T-cell (primary cell): ENCODE measurements around the gene CCDC81. TPM values are rescaled to one million over a fixed set of nuclear protein-coding genes. Genes with fewer than 3 reads are reported as not detected.
"Not testable (repeated sequence)": the region's sequence is repeated elsewhere in the genome, so short reads cannot be mapped to it uniquely, and the experiment has no call there.

Source experiments
- ATAC-seq, 4 experiments: fragments of 200-7000 bp in 3 of 4; fragments of 150-1000 bp in 1 of 4; cut with Tn5 transposase; replicated peaks in 1 of 4; 1 replicate in 3 of 4; 2 replicates in 1 of 4; pipeline ENCODE4 v1.10.0; 2021; ENCODE audit warnings: moderate library complexity in 3 of 4, mild to moderate bottlenecking in 2 of 4, moderate number of reproducible peaks in 1 of 4
- CTCF ChIA-PET, 2 donors: fragments of 300-600 bp; sonication (Branson Sonifier 250); formaldehyde crosslinking; loops; one replicate each; lab custom pipeline; 2022; ENCODE audit warnings: antibody characterized with exemption in 2 of 2; lab: Charles Lee
- POLR2A ChIA-PET, 2 donors: fragments of 300-600 bp; sonication (Branson Sonifier 250); formaldehyde crosslinking; loops; one replicate each; lab custom pipeline; 2022; ENCODE audit warnings: antibody characterized with exemption in 2 of 2; lab: Charles Lee
- DNase-seq, 35 experiments: peaks; one replicate each; pipeline versions ENCODE4 v3.0.0 to v3.0.0-alpha.2; 2013 to 2023
- H3K27ac ChIP-seq: one replicate; pipeline ENCODE4 v1.5.1; 2013; ENCODE audit warnings: low read length
- H3K27me3 ChIP-seq, 2 experiments: replicated peaks in 1 of 2; 1 replicate in 1 of 2; 2 replicates in 1 of 2; pipeline versions ENCODE4 v1.6.1 to v1.7.0; 2013; ENCODE audit warnings: low read length in 1 of 2, mixed read lengths in 1 of 2; ENCODE audit not compliant: control insufficient read depth in 2 of 2, insufficient read depth in 2 of 2; ENCODE audit errors: extremely low read depth in 1 of 2
- H3K36me3 ChIP-seq, 2 donors: 1 replicate in 1 of 2; 2 replicates in 1 of 2; pipeline versions ENCODE4 v1.6.1 to v1.7.0; 2013; ENCODE audit warnings: low read length in 1 of 2; ENCODE audit not compliant: control insufficient read depth in 2 of 2, insufficient read depth in 1 of 2; ENCODE audit errors: extremely low read depth in 1 of 2
- H3K4me1 ChIP-seq, 2 experiments: 1 replicate in 1 of 2; 2 replicates in 1 of 2; pipeline versions ENCODE4 v1.6.1 to v1.7.0; 2013; ENCODE audit warnings: low read length in 2 of 2, mixed read lengths in 1 of 2; ENCODE audit not compliant: insufficient read depth in 2 of 2, control insufficient read depth in 1 of 2; ENCODE audit errors: extremely low read depth in 1 of 2
- H3K4me3 ChIP-seq, 2 donors: 1 replicate in 1 of 2; 2 replicates in 1 of 2; pipeline versions ENCODE4 v1.5.1 to v1.7.0; 2013; ENCODE audit warnings: mild to moderate bottlenecking in 2 of 2, low read length in 1 of 2, moderate library complexity in 1 of 2; ENCODE audit not compliant: control insufficient read depth in 1 of 2; ENCODE audit errors: extremely low read depth in 1 of 2
- H3K9me3 ChIP-seq: 2 replicates; pipeline ENCODE4 v1.7.0; 2013
- H3K27ac Mint-ChIP-seq, 2 donors: one replicate each; pipeline ENCODE4 v1.8.0; 2020 to 2021; ENCODE audit warnings: mild to moderate bottlenecking in 2 of 2, mixed read lengths in 2 of 2
- H3K27me3 Mint-ChIP-seq, 2 donors: one replicate each; pipeline ENCODE4 v1.8.0; 2021 to 2022; ENCODE audit warnings: mixed read lengths in 2 of 2
- H3K36me3 Mint-ChIP-seq: one replicate; pipeline ENCODE4 v1.8.0; 2021; ENCODE audit warnings: mixed read lengths
- H3K4me1 Mint-ChIP-seq, 3 donors: one replicate each; pipeline ENCODE4 v1.8.0; 2020 to 2022; ENCODE audit warnings: mixed read lengths in 3 of 3, mild to moderate bottlenecking in 1 of 3
- H3K4me3 Mint-ChIP-seq, 3 donors: one replicate each; pipeline ENCODE4 v1.8.0; 2020 to 2022; ENCODE audit warnings: mild to moderate bottlenecking in 3 of 3, mixed read lengths in 3 of 3, moderate library complexity in 3 of 3
- H3K9me3 Mint-ChIP-seq, 3 donors: one replicate each; pipeline ENCODE4 v1.8.0; 2020 to 2022; ENCODE audit warnings: mixed read lengths in 3 of 3
- WGBS: methylation state at CpG from one replicate; pipeline ENCODE4 v1.1.5; 2013; ENCODE audit warnings: missing lambda C conversion rate; ENCODE audit not compliant: insufficient coverage; 5-methylcytosine and 5-hydroxymethylcytosine counted together
- total RNA-seq, 35 experiments: library from RNA in 6 of 35; stranded (reverse) in 6 of 35; fragments of 120-200 nt in 1 of 35; gene quantifications; one replicate each; pipeline versions ENCODE4 v1.2.1 to v1.2.4 and lab custom pipeline; 2013 to 2026

Gene CCDC81
- total RNA-seq, 5 donors from 2014 or later (not counting 1 experiment from before 2014, with no cell fraction given): 0.47 to 1.3 (median 0.85) TPM

DNA sequence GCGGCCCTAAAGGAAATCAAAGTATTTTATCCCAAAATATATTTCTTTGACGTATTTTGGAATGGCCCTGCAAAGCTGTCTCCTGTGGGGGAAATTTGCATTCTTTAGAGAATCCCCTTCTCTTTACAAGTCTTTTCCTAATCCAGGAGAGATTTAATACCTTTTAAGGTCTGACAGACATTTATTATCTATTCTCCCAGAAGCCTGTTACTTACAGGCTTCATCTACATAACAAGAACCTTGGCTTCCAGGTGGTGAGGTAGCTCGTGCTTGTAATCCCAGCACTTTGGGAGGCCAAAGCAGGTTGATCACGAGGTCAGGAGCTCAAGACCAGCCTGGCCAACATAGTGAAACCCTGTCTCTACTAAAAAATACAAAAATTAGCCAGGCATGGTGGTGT is 17.3 kb upstream of the CCDC81 start:
- H3K27ac Mint-ChIP-seq, POLR2A ChIA-PET, H3K27me3 Mint-ChIP-seq, H3K4me3 ChIP-seq, ATAC-seq, H3K27me3 ChIP-seq, H3K4me3 Mint-ChIP-seq, H3K4me1 Mint-ChIP-seq, H3K36me3 ChIP-seq, H3K36me3 Mint-ChIP-seq, H3K9me3 Mint-ChIP-seq, DNase-seq, H3K27ac ChIP-seq, H3K4me1 ChIP-seq, H3K9me3 ChIP-seq: not testable (repeated sequence)
- CTCF ChIA-PET: interaction anchor here in 1 of 2 donors (0.6 kb wide), 1 partner anchor 315 kb away, joined by 3 read pairs; no protein-coding TSS in a partner anchor
- 100% methylated on average over 1 of the region's 4 CpGs for WGBS

DNA sequence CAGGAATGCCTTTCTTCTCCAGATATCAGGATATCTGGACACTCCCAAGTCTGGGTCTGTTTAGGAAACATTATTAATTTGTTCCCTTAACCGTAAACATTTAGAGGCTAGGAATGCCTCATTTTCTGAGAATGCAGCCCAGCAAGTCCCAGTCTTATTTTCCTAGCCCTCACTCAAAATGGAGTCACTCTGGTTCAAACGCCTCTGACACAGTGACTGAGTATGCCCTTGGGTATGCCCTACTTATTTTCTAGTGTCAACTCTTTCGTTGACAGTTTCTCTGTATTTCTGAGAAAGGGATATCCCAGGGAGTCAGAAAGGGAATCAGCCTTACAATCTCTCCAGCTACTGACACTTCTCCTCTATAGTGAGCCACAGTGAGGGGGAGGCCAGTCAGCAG is 16.0 kb upstream of the CCDC81 start:
- POLR2A ChIA-PET: no interaction called here
- Histone ChIP-seq H3K4me3 (no peak overlapping the region), H3K27ac (no peak overlapping the region), H3K4me1 (no peaks in the 10 kb centered on the region), H3K27me3 (no peaks in the 10 kb centered on the region), H3K36me3 (no peaks in the 10 kb centered on the region), H3K9me3 (no peaks in the 10 kb centered on the region)
- Mint-ChIP-seq H3K4me3 (no peak overlapping the region), H3K27ac (no peak overlapping the region), H3K4me1 (no peaks in the 10 kb centered on the region), H3K27me3 (peaks cover 0 to 4% of the 10 kb centered on the region in 2 donors), H3K36me3 (peaks cover 11% of the 10 kb centered on the region), H3K9me3 (peaks cover 0 to 8% (median 3%) of the 10 kb centered on the region in 3 donors)
- WGBS: 100% methylated on average over 1 of the region's 3 CpGs
- no peak for DNase-seq
- no peak for ATAC-seq
- CTCF ChIA-PET: no interaction called here

DNA sequence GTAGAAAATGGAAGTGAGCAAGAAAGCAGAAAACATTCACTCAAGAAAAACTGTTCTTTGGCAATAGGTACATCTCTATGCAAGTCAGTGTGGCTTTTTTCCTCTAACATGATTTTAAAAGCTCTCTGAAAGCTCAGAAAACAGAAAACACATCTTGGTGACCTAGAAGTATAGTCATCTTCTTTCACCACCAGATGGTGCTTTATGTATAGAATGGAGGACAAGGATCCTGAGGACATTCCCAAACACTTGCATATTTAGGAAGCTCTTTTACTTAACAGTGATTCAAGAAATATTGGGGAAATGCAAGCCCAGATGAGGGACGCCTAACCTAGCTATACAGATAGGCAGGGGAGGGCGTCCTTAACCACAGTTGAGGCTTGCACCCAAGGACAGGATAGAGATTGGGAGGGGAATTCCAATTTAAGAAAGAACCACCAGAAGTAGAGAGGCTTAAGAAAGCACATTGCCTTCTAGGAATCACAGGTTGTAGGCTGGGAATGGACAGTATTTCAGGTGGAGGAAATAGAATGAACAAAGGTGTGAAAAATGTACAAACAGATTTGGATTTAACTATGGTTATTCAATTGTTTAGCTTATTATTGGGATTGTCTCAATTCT is 13.8 kb upstream of the CCDC81 start:
- Mint-ChIP-seq H3K4me3 (no peak overlapping the region), H3K36me3 (peaks cover 18% of the 10 kb centered on the region), H3K27ac (no peak overlapping the region), H3K27me3 (peaks cover 0 to 4% of the 10 kb centered on the region in 2 donors), H3K4me1 (no peaks in the 10 kb centered on the region), H3K9me3 (peaks cover 0 to 13% (median 3%) of the 10 kb centered on the region in 3 donors)
- no peaks in the 10 kb centered on the region for H3K36me3 ChIP-seq
- 79% methylated on average over 2 of the region's 2 CpGs for WGBS
- no peak overlapping the region for H3K27ac ChIP-seq
- CTCF ChIA-PET: no interaction called here
- H3K4me1 ChIP-seq: no peaks in the 10 kb centered on the region
- no peak overlapping the region for H3K4me3 ChIP-seq
- ATAC-seq (no peak), DNase-seq (no peak)
- no peaks in the 10 kb centered on the region for H3K27me3 ChIP-seq
- POLR2A ChIA-PET: no interaction called here
- no peaks in the 10 kb centered on the region for H3K9me3 ChIP-seq

DNA sequence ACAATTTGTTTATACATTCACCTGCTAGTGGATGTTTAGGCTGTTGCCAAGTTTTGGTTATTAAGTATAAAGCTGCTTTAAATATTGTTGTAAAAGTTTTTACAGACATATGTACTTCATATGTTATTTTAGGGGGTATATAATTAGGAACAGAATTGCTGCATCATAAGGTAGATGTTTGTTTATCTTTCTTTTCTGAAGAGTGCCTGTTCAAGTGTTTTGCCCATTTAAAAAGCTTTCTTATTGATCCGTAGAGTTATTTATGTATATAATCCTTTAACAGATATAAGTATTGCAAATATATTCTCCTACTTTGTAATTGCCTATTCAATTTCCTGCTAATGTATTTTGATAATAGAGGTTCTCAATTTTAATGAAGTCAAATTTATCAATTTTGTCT is 11.3 kb upstream of the CCDC81 start:
- Mint-ChIP-seq H3K9me3 (peaks cover 0 to 13% (median 3%) of the 10 kb centered on the region in 3 donors), H3K27ac (no peak overlapping the region), H3K36me3 (peaks cover 14% of the 10 kb centered on the region), H3K27me3 (no peaks in the 10 kb centered on the region), H3K4me1 (no peaks in the 10 kb centered on the region), H3K4me3 (no peak overlapping the region)
- ChIA-PET POLR2A (interaction anchor here in 1 of 2 donors (0.8 kb wide), 1 partner anchor 27 kb away, joined by 5 read pairs; no protein-coding TSS in a partner anchor), CTCF (no interaction called here)
- Histone ChIP-seq H3K27me3 (no peaks in the 10 kb centered on the region), H3K9me3 (no peaks in the 10 kb centered on the region), H3K27ac (no peak overlapping the region), H3K4me1 (no peaks in the 10 kb centered on the region), H3K36me3 (no peaks in the 10 kb centered on the region), H3K4me3 (no peak overlapping the region)
- WGBS: no CpG with 5 or more reads among the region's 1 CpG
- ATAC-seq: no peak
- DNase-seq: no peak

DNA sequence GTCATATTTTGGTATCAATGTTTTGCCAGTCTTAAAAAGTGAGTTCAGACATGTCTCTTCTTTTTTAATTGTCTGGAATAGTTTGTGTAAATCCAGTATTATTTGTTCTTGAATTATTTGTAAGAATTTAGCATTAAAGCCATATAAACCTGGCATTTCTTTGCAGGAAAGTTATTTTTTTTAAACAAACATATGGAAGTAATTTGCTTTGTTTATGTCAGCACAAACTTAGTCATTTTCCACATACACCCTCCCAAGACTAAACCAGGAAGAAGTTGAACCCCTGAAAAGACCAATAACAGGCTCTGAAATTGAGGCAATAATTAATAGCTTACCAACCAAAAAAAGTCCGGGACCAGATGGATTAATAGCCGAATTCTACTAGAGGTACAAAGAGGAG is 9.1 kb upstream of the CCDC81 start:
- Mint-ChIP-seq H3K4me3 (no peak overlapping the region), H3K27ac (no peak overlapping the region), H3K27me3 (no peaks in the 10 kb centered on the region), H3K9me3 (peaks cover 0 to 13% (median 3%) of the 10 kb centered on the region in 3 donors), H3K36me3 (peaks cover 10% of the 10 kb centered on the region), H3K4me1 (no peaks in the 10 kb centered on the region)
- Histone ChIP-seq H3K9me3 (no peaks in the 10 kb centered on the region), H3K27ac (no peak overlapping the region), H3K4me3 (no peak overlapping the region), H3K36me3 (no peaks in the 10 kb centered on the region), H3K4me1 (no peaks in the 10 kb centered on the region), H3K27me3 (no peaks in the 10 kb centered on the region)
- ATAC-seq (no peak), DNase-seq (no peak)
- WGBS: no CpG with 5 or more reads among the region's 2 CpGs
- POLR2A ChIA-PET: no interaction called here
- CTCF ChIA-PET: no interaction called here

DNA sequence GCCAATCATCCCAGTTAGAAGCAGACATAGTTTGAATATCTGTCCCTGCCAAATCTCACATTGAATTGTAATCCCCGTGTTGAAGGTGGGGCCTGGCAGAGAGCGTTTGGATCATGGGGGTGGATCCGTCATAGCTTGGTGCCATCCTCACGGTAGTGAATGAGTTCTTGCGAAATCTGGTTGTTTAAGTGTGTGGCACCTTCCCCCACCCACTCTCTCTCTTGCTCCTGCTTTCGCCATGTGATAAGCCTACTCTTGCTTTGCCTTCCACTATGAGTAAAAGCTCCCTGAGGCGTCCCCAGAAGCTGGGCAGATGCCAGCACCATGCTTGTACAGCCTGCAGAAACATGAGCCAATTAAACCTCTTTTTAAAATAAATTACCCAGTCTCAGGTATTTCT is 5.0 kb upstream of the CCDC81 start:
- Mint-ChIP-seq H3K36me3 (peaks cover 4% of the 10 kb centered on the region), H3K4me1 (no peaks in the 10 kb centered on the region), H3K27ac (no peak overlapping the region), H3K9me3 (no peaks in the 10 kb centered on the region), H3K27me3 (peaks cover 2 to 6% of the 10 kb centered on the region in 2 donors), H3K4me3 (no peak overlapping the region)
- Histone ChIP-seq H3K27ac (no peak overlapping the region), H3K27me3 (peaks cover 0 to 3% of the 10 kb centered on the region in 2 experiments), H3K4me1 (no peaks in the 10 kb centered on the region), H3K4me3 (no peak overlapping the region), H3K9me3 (no peaks in the 10 kb centered on the region), H3K36me3 (no peaks in the 10 kb centered on the region)
- no peak for ATAC-seq
- WGBS: 81% methylated on average over 2 of the region's 7 CpGs
- ChIA-PET POLR2A (no interaction called here), CTCF (interaction anchor here in 1 of 2 donors (0.6 kb wide), 1 partner anchor 78 kb away, joined by 3 read pairs; no protein-coding TSS in a partner anchor)
- no peak for DNase-seq
